Endothelial cell of umbilical vein (primary cell): ENCODE results near the gene STKLD1. TPM values are rescaled to one million over a fixed set of nuclear protein-coding genes. Genes with fewer than 3 reads are reported as not detected.

Source experiments
- BruUV-seq: library from RNA; stranded (reverse); fragments of 400-500 nt; replicated peaks from 2 replicates; lab custom pipeline; 2021; lab: Mats Ljungman, UMichigan
- CTCF ChIA-PET: fragments of 300-600, 350-600 bp; sonication (Branson Sonifier 250); formaldehyde crosslinking; loops from one replicate; lab custom pipeline; 2021; ENCODE audit warnings: antibody characterized with exemption, inconsistent platforms; lab: Charles Lee
- POLR2A ChIA-PET: fragments of 300-600, 350-600 bp; sonication (Branson Sonifier 250); formaldehyde crosslinking; loops from one replicate; lab custom pipeline; 2021; ENCODE audit warnings: antibody characterized with exemption, inconsistent platforms; lab: Charles Lee
- DNase-seq: peaks from one replicate; pipeline ENCODE4 v3.0.0-alpha.2; 2011; ENCODE audit warnings: low read depth, low spot score
- FAIRE-seq: peaks from 2 replicates; lab custom pipeline; 2011; peaks lifted over from hg19 to GRCh38; lab: Jason Lieb, UNC
- H2AFZ ChIP-seq: 2 replicates; pipeline ENCODE4 v1.6.0; 2012; ENCODE audit warnings: low read depth, low read length, control low read depth, inconsistent platforms
- H3K27ac ChIP-seq: 2 replicates; pipeline ENCODE4 v1.5.1; 2011; ENCODE audit warnings: low read depth, mild to moderate bottlenecking, control low read depth, low read length, moderate library complexity; ENCODE audit not compliant: insufficient read depth
- H3K27me3 ChIP-seq, 2 experiments: 2 replicates each; pipeline versions ENCODE4 v1.6.0 to v1.6.1; 2011; ENCODE audit warnings: low read length in 2 of 2, mixed read lengths in 1 of 2; ENCODE audit not compliant: control insufficient read depth in 2 of 2, insufficient read depth in 2 of 2
- H3K36me3 ChIP-seq, 2 experiments: 2 replicates in 1 of 2; 3 replicates in 1 of 2; pipeline ENCODE4 v1.5.1; 2011; ENCODE audit warnings: low read length in 2 of 2, mild to moderate bottlenecking in 1 of 2, moderate library complexity in 1 of 2; ENCODE audit not compliant: control insufficient read depth in 2 of 2, insufficient read depth in 2 of 2; ENCODE audit errors: extremely low read depth in 1 of 2
- H3K4me1 ChIP-seq: 3 replicates; pipeline ENCODE4 v1.5.1; 2011; ENCODE audit warnings: mild to moderate bottlenecking, low read length; ENCODE audit not compliant: control insufficient read depth, insufficient read depth; ENCODE audit errors: extremely low read depth
- H3K4me2 ChIP-seq: 2 replicates; pipeline ENCODE4 v1.6.1; 2011; ENCODE audit warnings: low read length, control low read depth, mixed read lengths; ENCODE audit not compliant: insufficient read depth
- H3K4me3 ChIP-seq, 3 experiments: fragments of 200-600 bp in 1 of 3; sonication (generic), shearing (Covaris generic) in 1 of 3; replicated peaks in 1 of 3; 2 replicates each; pipeline ENCODE4 v1.5.1; 2011 to 2016; ENCODE audit warnings: control low read depth in 3 of 3, low read length in 3 of 3, mild to moderate bottlenecking in 2 of 3, inconsistent platforms in 1 of 3, low read depth in 1 of 3, moderate library complexity in 1 of 3; ENCODE audit not compliant: insufficient read depth in 1 of 3
- H3K79me2 ChIP-seq: 2 replicates; pipeline ENCODE4 v1.6.0; 2012; ENCODE audit warnings: low read length, inconsistent platforms; ENCODE audit not compliant: control insufficient read depth, insufficient read depth
- H3K9ac ChIP-seq: replicated peaks from 2 replicates; pipeline ENCODE3; 2011; ENCODE audit warnings: low read length, control low read depth; ENCODE audit not compliant: insufficient read depth; ENCODE audit errors: extremely low read depth
- H3K9me1 ChIP-seq: replicated peaks from 3 replicates; pipeline ENCODE4 v1.6.0; 2011; ENCODE audit warnings: mild to moderate bottlenecking, low read length; ENCODE audit not compliant: control insufficient read depth, insufficient read depth; ENCODE audit errors: extremely low read depth
- H3K9me3 ChIP-seq: replicated peaks from 2 replicates; pipeline ENCODE4 v1.5.1; 2012; ENCODE audit warnings: low read length, inconsistent platforms; ENCODE audit not compliant: control insufficient read depth, insufficient read depth
- H4K20me1 ChIP-seq: replicated peaks from 2 replicates; pipeline ENCODE3; 2011; ENCODE audit warnings: mild to moderate bottlenecking, low read length; ENCODE audit not compliant: control insufficient read depth, insufficient read depth; ENCODE audit errors: extremely low read depth
- EZH2 ChIP-seq: IDR thresholded peaks from 2 replicates; pipeline ENCODE4 v1.6.1; 2012; ENCODE audit warnings: borderline replicate concordance, low read depth, mild to moderate bottlenecking, moderate library complexity, low read length, inconsistent platforms; ENCODE audit not compliant: severe bottlenecking
- FOS ChIP-seq: IDR thresholded peaks from 2 replicates; pipeline ENCODE4 v1.6.1; 2011; ENCODE audit warnings: mild to moderate bottlenecking, low read length, moderate library complexity, borderline replicate concordance; ENCODE audit not compliant: insufficient read depth
- GATA2 ChIP-seq: IDR thresholded peaks from 2 replicates; pipeline ENCODE4 v1.7.0; 2011; ENCODE audit warnings: low read depth, mild to moderate bottlenecking, moderate library complexity, mixed read lengths, low read length; ENCODE audit not compliant: insufficient read length, insufficient read depth
- MYC ChIP-seq: IDR thresholded peaks from one replicate; pipeline ENCODE4 v1.6.1; 2011; ENCODE audit warnings: mild to moderate bottlenecking, low read depth, low read length
- POLR2A ChIP-seq: IDR thresholded peaks from 2 replicates; pipeline ENCODE4 v1.6.1; 2012; ENCODE audit warnings: low read depth, mild to moderate bottlenecking, control low read depth, low read length
- dilution Hi-C: fragments of 300-500 bp; cut with MboI; formaldehyde crosslinking; loops from one replicate; pipeline ENCODE4 v1.15.0; 2019; ENCODE audit warnings: low sequenced_read_pairs; ENCODE audit not compliant: extremely low pct_ligation_motif_present
- intact Hi-C: fragments of 100-400 bp; cut with micrococcal nuclease; formaldehyde crosslinking; loops from one replicate; pipeline ENCODE4 v1.10.0; 2022
- polyA plus RNA-seq, 4 experiments: library from polyadenylated mRNA; depleted of rRNA in 3 of 4; stranded (reverse) in 3 of 4; unstranded in 1 of 4; fragments of >200 nt; gene quantifications; 2 replicates each; pipeline versions ENCODE4 v1.2.1 to v1.2.3, GENCODE V29; 2011 to 2012; ENCODE audit warnings: missing spikeins in 1 of 4
- total RNA-seq: library from RNA; stranded (reverse); gene quantifications from 2 replicates; pipeline ENCODE4 v1.2.3, GENCODE V29; 2021
- TF ChIP-seq, protein P1 (sequence below): IDR thresholded peaks from 2 replicates; pipeline ENCODE4 v1.6.1; 2011; ENCODE audit not compliant: insufficient read depth, insufficient read length
- TF ChIP-seq, protein P2 (sequence below), 2 donors: IDR thresholded peaks; 1 replicate in 1 of 2; 2 replicates in 1 of 2; pipeline ENCODE4 v1.5.1; 2011; ENCODE audit warnings: low read length in 2 of 2, mild to moderate bottlenecking in 2 of 2, moderate library complexity in 2 of 2, control low read depth in 1 of 2, inconsistent platforms in 1 of 2, low read depth in 1 of 2; ENCODE audit not compliant: insufficient read depth in 1 of 2; ENCODE audit errors: extremely low read depth in 1 of 2

The STKLD1 gene
- total and polyA plus RNA-seq, 2 donors (not counting 3 experiments of a cell fraction or from before 2014, with no cell fraction given), result 0.29 to 0.77 TPM

DNA sequence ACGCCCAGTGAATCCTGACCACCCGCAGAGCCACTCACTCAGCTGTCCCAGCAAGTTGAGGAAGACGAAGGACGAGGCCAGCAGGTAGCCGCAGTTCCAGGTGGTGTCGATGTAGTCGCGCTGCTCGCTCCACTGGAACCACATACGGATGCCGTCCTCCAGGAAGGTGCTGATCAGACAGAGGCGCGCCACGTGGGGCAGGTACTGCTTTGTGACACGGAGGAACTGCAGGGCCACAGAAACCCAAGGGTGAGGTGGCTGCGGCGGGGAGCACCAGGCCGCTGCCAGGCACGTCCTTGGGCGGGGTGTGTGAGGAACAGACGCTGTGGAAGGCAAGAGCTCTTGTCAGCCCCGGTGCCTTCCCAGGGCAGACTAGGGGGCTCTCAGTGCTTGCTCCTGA, 8.9 kb upstream of the STKLD1 start:
- intact Hi-C loops, result no loop called here
- DNase-seq (no peak), FAIRE-seq (no peak)
- peaks cover 25 to 64% of the 10 kb centered on the region in 2 experiments for H3K36me3 ChIP-seq
- peaks cover 15% of the 10 kb centered on the region for H3K4me1 ChIP-seq
- BruUV-seq, result no TSS peak
- no peak overlapping the region for H3K4me2 ChIP-seq
- H3K9ac ChIP-seq, result no peak overlapping the region
- dilution Hi-C loops, result no loop called here
- no peaks in the 10 kb centered on the region for H3K9me3 ChIP-seq
- TF ChIP-seq FOS (no peak), GATA2 (no peak), MYC (no peak), POLR2A (no peak), EZH2 (no peak)
- TF ChIP-seq, protein P1, sequence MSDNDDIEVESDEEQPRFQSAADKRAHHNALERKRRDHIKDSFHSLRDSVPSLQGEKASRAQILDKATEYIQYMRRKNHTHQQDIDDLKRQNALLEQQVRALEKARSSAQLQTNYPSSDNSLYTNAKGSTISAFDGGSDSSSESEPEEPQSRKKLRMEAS, result no peak
- TF ChIP-seq, protein P2, sequence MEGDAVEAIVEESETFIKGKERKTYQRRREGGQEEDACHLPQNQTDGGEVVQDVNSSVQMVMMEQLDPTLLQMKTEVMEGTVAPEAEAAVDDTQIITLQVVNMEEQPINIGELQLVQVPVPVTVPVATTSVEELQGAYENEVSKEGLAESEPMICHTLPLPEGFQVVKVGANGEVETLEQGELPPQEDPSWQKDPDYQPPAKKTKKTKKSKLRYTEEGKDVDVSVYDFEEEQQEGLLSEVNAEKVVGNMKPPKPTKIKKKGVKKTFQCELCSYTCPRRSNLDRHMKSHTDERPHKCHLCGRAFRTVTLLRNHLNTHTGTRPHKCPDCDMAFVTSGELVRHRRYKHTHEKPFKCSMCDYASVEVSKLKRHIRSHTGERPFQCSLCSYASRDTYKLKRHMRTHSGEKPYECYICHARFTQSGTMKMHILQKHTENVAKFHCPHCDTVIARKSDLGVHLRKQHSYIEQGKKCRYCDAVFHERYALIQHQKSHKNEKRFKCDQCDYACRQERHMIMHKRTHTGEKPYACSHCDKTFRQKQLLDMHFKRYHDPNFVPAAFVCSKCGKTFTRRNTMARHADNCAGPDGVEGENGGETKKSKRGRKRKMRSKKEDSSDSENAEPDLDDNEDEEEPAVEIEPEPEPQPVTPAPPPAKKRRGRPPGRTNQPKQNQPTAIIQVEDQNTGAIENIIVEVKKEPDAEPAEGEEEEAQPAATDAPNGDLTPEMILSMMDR (IDR thresholded peaks at IDR 0.05; ENCODE audit: extremely low read depth in 1 of 2, insufficient read depth in 1 of 2, low read depth in 1 of 2, low read length in 2 of 2), result no peak
- peaks cover 75% of the 10 kb centered on the region for H3K79me2 ChIP-seq
- ChIA-PET CTCF (no interaction called here), POLR2A (no interaction called here)
- H2AFZ ChIP-seq, result no peak overlapping the region
- H3K4me3 ChIP-seq, result no peak overlapping the region
- H3K9me1 ChIP-seq, result no peaks in the 10 kb centered on the region
- no peaks in the 10 kb centered on the region for H4K20me1 ChIP-seq
- no peak overlapping the region for H3K27ac ChIP-seq
- no peaks in the 10 kb centered on the region for H3K27me3 ChIP-seq
